ENCODE data around the gene SPATA7. TPM values are rescaled to one million over a fixed set of nuclear protein-coding genes. Genes with fewer than 3 reads are reported as not detected.

SPATA7 gene
- total and polyA plus RNA-seq, 12 donors, result 10.1 to 34.1 (median 15.0) TPM

DNA sequence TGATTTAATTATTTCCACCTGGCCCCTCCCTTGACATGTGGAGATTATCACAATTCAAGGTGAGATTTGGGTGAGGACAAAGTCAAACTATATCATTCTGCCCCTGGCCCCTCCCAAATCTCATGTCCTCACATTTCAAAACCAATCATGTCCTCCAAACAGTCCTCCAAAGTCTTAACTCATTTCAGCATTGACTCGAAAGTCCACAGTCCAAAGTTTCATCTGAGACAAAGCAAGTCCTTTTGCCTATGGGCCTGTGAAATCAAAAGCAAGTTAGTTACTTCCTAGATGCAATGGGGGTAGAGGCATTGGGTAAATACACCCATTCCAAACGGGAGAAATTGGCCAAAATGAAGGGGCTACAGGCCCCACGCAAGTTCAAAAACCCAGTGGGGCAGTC, 31.1 kb upstream of the SPATA7 start:
- Histone ChIP-seq H3K27ac (no peak overlapping the region), H3K4me1 (replicated peaks in 1 of 2) (no peaks in the 10 kb centered on the region), H3K4me3 (no peak overlapping the region), H3K36me3 (replicated peaks in 1 of 2) (no peaks in the 10 kb centered on the region), H3K9me3 (replicated peaks in 1 of 3) (no peaks in the 10 kb centered on the region), H3K27me3 (no peaks in the 10 kb centered on the region)
- TF ChIP-seq, protein P1, sequence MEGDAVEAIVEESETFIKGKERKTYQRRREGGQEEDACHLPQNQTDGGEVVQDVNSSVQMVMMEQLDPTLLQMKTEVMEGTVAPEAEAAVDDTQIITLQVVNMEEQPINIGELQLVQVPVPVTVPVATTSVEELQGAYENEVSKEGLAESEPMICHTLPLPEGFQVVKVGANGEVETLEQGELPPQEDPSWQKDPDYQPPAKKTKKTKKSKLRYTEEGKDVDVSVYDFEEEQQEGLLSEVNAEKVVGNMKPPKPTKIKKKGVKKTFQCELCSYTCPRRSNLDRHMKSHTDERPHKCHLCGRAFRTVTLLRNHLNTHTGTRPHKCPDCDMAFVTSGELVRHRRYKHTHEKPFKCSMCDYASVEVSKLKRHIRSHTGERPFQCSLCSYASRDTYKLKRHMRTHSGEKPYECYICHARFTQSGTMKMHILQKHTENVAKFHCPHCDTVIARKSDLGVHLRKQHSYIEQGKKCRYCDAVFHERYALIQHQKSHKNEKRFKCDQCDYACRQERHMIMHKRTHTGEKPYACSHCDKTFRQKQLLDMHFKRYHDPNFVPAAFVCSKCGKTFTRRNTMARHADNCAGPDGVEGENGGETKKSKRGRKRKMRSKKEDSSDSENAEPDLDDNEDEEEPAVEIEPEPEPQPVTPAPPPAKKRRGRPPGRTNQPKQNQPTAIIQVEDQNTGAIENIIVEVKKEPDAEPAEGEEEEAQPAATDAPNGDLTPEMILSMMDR (IDR thresholded peaks at IDR 0.05), result no peak
- no peak for TF ChIP-seq POLR2A (IDR thresholded peaks at IDR 0.05)
- 28 to 77% (median 66%) methylated on average over 3 of the region's 3 CpGs for WGBS, 4 donors
- DNase-seq, result no peak
- intact Hi-C loops (cut with DNase I), result no loop called here

DNA sequence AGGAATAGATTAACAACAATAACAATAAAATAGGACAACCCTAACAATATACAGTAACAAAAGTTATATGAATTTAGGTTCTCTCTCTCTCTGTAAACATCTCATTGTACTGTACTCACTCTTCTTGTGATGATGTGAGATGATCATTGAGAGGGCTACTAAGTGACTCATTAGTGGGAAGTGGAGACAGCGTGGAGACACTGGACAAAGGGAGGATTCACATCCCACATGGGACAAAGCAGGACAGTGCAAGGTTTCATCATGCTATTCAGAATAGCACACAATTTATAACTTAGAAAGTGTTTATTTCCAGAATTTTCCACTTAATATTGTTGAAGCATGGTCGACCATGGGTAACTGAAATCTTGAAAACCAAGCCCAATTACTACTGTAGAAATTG, 26.0 kb upstream of the SPATA7 start:
- Histone ChIP-seq H3K27me3 (no peaks in the 10 kb centered on the region), H3K4me3 (no peak overlapping the region), H3K36me3 (replicated peaks in 1 of 2) (no peaks in the 10 kb centered on the region), H3K9me3 (replicated peaks in 1 of 3) (no peaks in the 10 kb centered on the region), H3K4me1 (replicated peaks in 1 of 2) (no peaks in the 10 kb centered on the region), H3K27ac (no peak overlapping the region)
- TF ChIP-seq POLR2A (IDR thresholded peaks at IDR 0.05), result no peak
- TF ChIP-seq, protein P1 (IDR thresholded peaks at IDR 0.05), result no peak
- intact Hi-C loops (cut with DNase I), result no loop called here
- no peak for DNase-seq
- 56 to 67% (median 63%) methylated on average over 2 of the region's 2 CpGs for WGBS, 4 donors

DNA sequence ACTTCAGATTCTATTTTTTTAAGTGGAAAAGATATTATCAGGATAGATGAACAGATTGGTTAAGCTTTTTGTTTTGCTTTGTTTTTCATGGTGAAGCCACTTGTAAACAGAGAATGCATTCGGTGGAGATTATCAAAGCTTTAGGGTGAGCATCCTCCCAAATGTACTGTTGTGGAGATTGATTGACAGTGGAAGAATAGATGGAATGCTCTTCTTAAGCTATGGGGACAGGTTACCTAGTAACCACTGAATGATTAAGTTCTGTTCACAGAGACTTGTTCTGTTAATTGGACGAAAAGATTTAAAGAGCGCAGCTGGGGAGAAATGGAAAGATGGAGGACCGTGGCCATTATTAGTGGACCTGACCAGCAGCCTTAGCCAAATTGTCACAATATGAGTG, 21.8 kb upstream of the SPATA7 start:
- Histone ChIP-seq H3K36me3 (replicated peaks in 1 of 2) (no peaks in the 10 kb centered on the region), H3K27ac (no peak overlapping the region), H3K27me3 (no peaks in the 10 kb centered on the region), H3K4me1 (replicated peaks in 1 of 2) (no peaks in the 10 kb centered on the region), H3K4me3 (no peak overlapping the region), H3K9me3 (replicated peaks in 1 of 3) (no peaks in the 10 kb centered on the region)
- 76 to 83% (median 77%) methylated on average over 4 of the region's 4 CpGs for WGBS, 4 donors
- TF ChIP-seq POLR2A (IDR thresholded peaks at IDR 0.05), result no peak
- TF ChIP-seq, protein P1 (IDR thresholded peaks at IDR 0.05), result no peak
- intact Hi-C loops (cut with DNase I), result no loop called here
- no peak for DNase-seq

DNA sequence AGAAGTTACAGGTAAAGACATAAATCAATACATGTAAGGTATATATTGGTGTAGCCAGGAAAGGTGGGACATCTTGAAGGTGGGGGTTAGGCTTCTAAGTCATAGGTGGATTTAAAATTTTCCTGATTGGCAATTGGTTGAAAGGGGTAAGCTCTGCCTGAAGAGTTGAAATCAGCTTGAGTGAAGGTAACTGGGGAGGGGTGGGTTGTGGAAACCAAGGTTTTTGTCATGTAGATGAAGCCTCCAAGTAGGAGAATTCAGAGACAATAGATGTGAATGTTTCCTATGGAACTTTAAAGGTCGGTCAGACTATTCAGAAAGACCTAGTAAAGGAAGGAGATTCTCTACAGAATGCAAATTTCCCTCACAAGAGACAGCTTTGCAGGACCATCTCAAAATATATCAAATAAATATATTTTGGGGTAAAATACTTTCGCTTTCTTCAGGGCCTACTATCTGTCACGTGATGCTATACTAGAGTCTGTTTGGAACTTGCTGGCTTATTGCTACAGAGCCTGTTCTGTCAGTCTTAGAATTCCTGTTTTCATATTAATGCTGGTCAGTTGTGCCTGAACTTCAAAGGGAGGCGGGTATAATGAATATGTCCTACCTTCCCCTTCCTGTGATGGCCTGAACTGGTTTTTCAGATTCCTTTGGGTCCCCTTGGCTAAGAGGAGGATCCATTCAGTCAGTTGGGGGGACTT, 20.6 kb upstream of the SPATA7 start:
- no peaks in the 10 kb centered on the region for H3K36me3 ChIP-seq (replicated peaks in 1 of 2)
- intact Hi-C loops (cut with DNase I), result no loop called here
- WGBS, 4 donors, result 69 to 74% (median 72%) methylated on average over 4 of the region's 4 CpGs
- no peaks in the 10 kb centered on the region for H3K27me3 ChIP-seq
- H3K4me1 ChIP-seq (replicated peaks in 1 of 2), result no peaks in the 10 kb centered on the region
- H3K4me3 ChIP-seq, result no peak overlapping the region
- no peak for DNase-seq
- no peak overlapping the region for H3K27ac ChIP-seq
- H3K9me3 ChIP-seq (replicated peaks in 1 of 3), result no peaks in the 10 kb centered on the region
- TF ChIP-seq, protein P1 (IDR thresholded peaks at IDR 0.05), result no peak
- TF ChIP-seq POLR2A (IDR thresholded peaks at IDR 0.05), result no peak

Data from adrenal gland (tissue), 12 donors.